Heart left ventricle (tissue), 16 donors: ENCODE measurements around the gene TYMS. TPM values are rescaled to one million over a fixed set of nuclear protein-coding genes. Genes with fewer than 3 reads are reported as not detected.

ENCODE experiments used
- ATAC-seq, 4 donors: fragments of 200-7000 bp; cut with Tn5 transposase; one replicate each; pipeline ENCODE4 v1.9.1; 2020 to 2022; ENCODE audit warnings: moderate library complexity in 4 of 4, mild to moderate bottlenecking in 3 of 4, moderate number of reproducible peaks in 1 of 4
- DNase-seq, 5 donors: peaks; one replicate each; pipeline ENCODE4 v3.0.0-alpha.2; 2020
- H3K27ac ChIP-seq, 12 donors: fragments of 200-600 bp; sonication (generic) in 4 of 12; one replicate each; pipeline versions ENCODE4 v1.5.0 to v1.8.0; 2016 to 2022; ENCODE audit warnings: mild to moderate bottlenecking in 2 of 12
- H3K27me3 ChIP-seq, 9 donors: fragments of 200-600 bp; sonication (generic) in 2 of 9; one replicate each; pipeline versions ENCODE4 v1.5.1 to v1.8.0; 2016 to 2022; ENCODE audit warnings: mild to moderate bottlenecking in 3 of 9
- H3K36me3 ChIP-seq, 9 donors: fragments of 200-600 bp; sonication (generic) in 2 of 9; one replicate each; pipeline versions ENCODE4 v1.5.0 to v1.8.0; 2018 to 2022; ENCODE audit warnings: mild to moderate bottlenecking in 2 of 9
- H3K4me1 ChIP-seq, 12 donors: fragments of 200-600 bp; sonication (generic) in 4 of 12; one replicate each; pipeline versions ENCODE4 v1.5.0 to v1.8.0; 2016 to 2022; ENCODE audit warnings: mild to moderate bottlenecking in 3 of 12
- H3K4me3 ChIP-seq, 12 donors: fragments of 200-600 bp; sonication (generic) in 4 of 12; one replicate each; pipeline versions ENCODE4 v1.5.0 to v1.8.0; 2017 to 2022; ENCODE audit warnings: mild to moderate bottlenecking in 9 of 12, moderate library complexity in 4 of 12
- H3K9me3 ChIP-seq, 12 donors: fragments of 200-600 bp; sonication (generic) in 4 of 12; one replicate each; pipeline versions ENCODE4 v1.5.0 to v1.8.0; 2016 to 2022; ENCODE audit warnings: mild to moderate bottlenecking in 1 of 12
- CTCF ChIP-seq, 12 donors: fragments of 200-600 bp; sonication (generic) in 4 of 12; IDR thresholded peaks; one replicate each; pipeline versions ENCODE4 v1.5.0 to v1.8.0; 2018 to 2022; ENCODE audit warnings: antibody characterized with exemption in 12 of 12, mild to moderate bottlenecking in 5 of 12
- POLR2A ChIP-seq, 2 donors: fragments of 450-650 bp; IDR thresholded peaks; one replicate each; pipeline ENCODE4 v1.6.1; 2017; ENCODE audit warnings: antibody characterized with exemption in 2 of 2, mild to moderate bottlenecking in 2 of 2, moderate library complexity in 2 of 2
- WGBS, 4 donors: extraction: QIAGEN DNeasy Blood & Tissue Kit in 2 of 4; methylation state at CpG; one replicate each; pipeline versions ENCODE4 v1.1.5 to v1.1.7; 2013 to 2018; 5-methylcytosine and 5-hydroxymethylcytosine counted together
- intact Hi-C, 10 donors: fragments of 100-400 bp; cut with DNase I; formaldehyde crosslinking; loops; one replicate each; pipeline versions ENCODE4 v1.11.1 to v1.14.2; 2022
- polyA plus RNA-seq, 2 donors: library from polyadenylated mRNA; stranded (reverse); fragments of 200-250 nt; gene quantifications; one replicate each; pipeline ENCODE4 v1.2.3, GENCODE V29; 2013
- total RNA-seq, 9 donors: library from RNA; depleted of rRNA in 2 of 9; stranded (reverse); fragments of >200 nt in 2 of 9; fragmentation: NEBNext Ultra II Directional in 3 of 9; extraction: Animal tissue kit (Norgen Biotek cat#: 25700) in 3 of 9; gene quantifications; one replicate each; pipeline versions ENCODE4 v1.1.0 to v1.2.4, GENCODE V29; 2016 to 2023
- donor health status: ischemic (EF 13 %, LVEDD 7.1; RV severe dilation, severe dysfunction).
- donor health status: healthy with polysubstance abuse.
- donor health status: DM: no; HTN: yes; CAD: no.
- donor health status: DM: no; HTN: no; CAD: no.
- donor health status: ischemic (EF 25% LVEDD 6.9; RV normal size, moderate dysfunction).
- donor health status: ischemic (EF 25% LVEDD 5.7; RV mildly dilated, moderate dysfunction).
- donor health status: healthy.
- donor health status: DM: yes; HTN: yes; CAD: no.
- donor health status: ischemic (EF 35%, LVEDD 5.7; RV mildly dilated, moderate dysfunction).
- donor health status: nonischemic (EF 11% LVEDD 7.7; RV severe dilation, severe dysfunction).
- donor health status: DM: yes; HTN: yes; CAD: no.
- donor health status: PGD.
- donor health status: ischemic (EF 29% LVEDD 5.4; RV normal size, mild dysfunction).
- donor health status: nonischemic (EF 23%, LVEDD 6.1; RV moderate dilation, normal function).

The TYMS gene
- total and polyA plus RNA-seq, 11 donors, result 0.34 to 32.3 (median 2.2) TPM; not detected in 1

- Histone ChIP-seq H3K9me3 (no peaks in the 10 kb centered on the region), H3K36me3 (no peaks in the 10 kb centered on the region), H3K4me1 (no peaks in the 10 kb centered on the region), H3K27ac (no peak overlapping the region), H3K4me3 (no peak overlapping the region), H3K27me3 (peaks cover 0 to 17% (median 0%) of the 10 kb centered on the region in 9 donors)
- intact Hi-C loops, result no loop called here
- WGBS, 4 donors, result 92 to 97% (median 95%) methylated on average over 6 of the region's 6 CpGs
- no peak for DNase-seq
- TF ChIP-seq CTCF (IDR thresholded peaks at IDR 0.05), result no peak
- no peak for TF ChIP-seq POLR2A (IDR thresholded peaks at IDR 0.05)
- no peak for ATAC-seq
These were observed 16.2 kb upstream of the TYMS start for GRCh38 chr18:641224-641623.

GRCh38 chr18:644395-645004 lies 13.0 kb upstream of the TYMS start:
- Histone ChIP-seq H3K4me3 (no peak overlapping the region), H3K36me3 (no peaks in the 10 kb centered on the region), H3K27ac (no peak overlapping the region), H3K9me3 (no peaks in the 10 kb centered on the region), H3K4me1 (no peaks in the 10 kb centered on the region), H3K27me3 (peaks cover 0 to 17% (median 0%) of the 10 kb centered on the region in 9 donors)
- intact Hi-C loops, result no loop called here
- TF ChIP-seq POLR2A (IDR thresholded peaks at IDR 0.05) (no peak), CTCF (IDR thresholded peaks at IDR 0.05) (no peak)
- DNase-seq (no peak), ATAC-seq (no peak)
- 37 to 56% (median 54%) methylated on average over 2 of the region's 2 CpGs for WGBS, 4 donors

GRCh38 chr18:647304-647703 lies 10.1 kb upstream of the TYMS start:
- no peak for DNase-seq
- 83 to 91% (median 89%) methylated on average over 5 of the region's 5 CpGs for WGBS, 4 donors
- no peak for TF ChIP-seq POLR2A (IDR thresholded peaks at IDR 0.05)
- no peak for TF ChIP-seq CTCF (IDR thresholded peaks at IDR 0.05)
- no peak overlapping the region for H3K4me3 ChIP-seq
- peaks cover 0 to 17% (median 0%) of the 10 kb centered on the region in 9 donors for H3K27me3 ChIP-seq
- H3K27ac ChIP-seq, result no peak overlapping the region
- intact Hi-C loops, result no loop called here
- no peak for ATAC-seq
- H3K9me3 ChIP-seq, result no peaks in the 10 kb centered on the region
- no peaks in the 10 kb centered on the region for H3K36me3 ChIP-seq
- H3K4me1 ChIP-seq, result no peaks in the 10 kb centered on the region

- H3K27me3 ChIP-seq, result peaks cover 0 to 10% (median 0%) of the 10 kb centered on the region in 9 donors
- intact Hi-C loops, result no loop called here
- no peak for DNase-seq
- WGBS, 4 donors, result 77 to 87% (median 80%) methylated on average over 5 of the region's 5 CpGs
- no peak overlapping the region for H3K4me3 ChIP-seq
- H3K4me1 ChIP-seq, result no peaks in the 10 kb centered on the region
- ATAC-seq, result no peak
- H3K36me3 ChIP-seq, result no peaks in the 10 kb centered on the region
- TF ChIP-seq CTCF (IDR thresholded peaks at IDR 0.05), result no peak
- no peak for TF ChIP-seq POLR2A (IDR thresholded peaks at IDR 0.05)
- H3K9me3 ChIP-seq, result no peaks in the 10 kb centered on the region
- no peak overlapping the region for H3K27ac ChIP-seq
These were observed 8.1 kb upstream of the TYMS start for GRCh38 chr18:649341-649740.
